OCI-LY7 (cell line): Measurements from ENCODE around the gene PMS2.

Experiments used
- EZH2phosphoT487 ChIP-seq: fragments of 200-600 bp; sonication (generic); IDR thresholded peaks from 2 replicates; pipeline ENCODE4 v1.6.1; 2018; ENCODE audit warnings: low read depth, borderline replicate concordance, mild to moderate bottlenecking, mixed run types, antibody characterized with exemption, low read length, moderate library complexity, mixed read lengths
- TF ChIP-seq, protein P1 (sequence below): fragments of 200-600 bp; sonication (generic); conservative IDR thresholded peaks from 2 replicates; pipeline ENCODE4 v1.5.1; 2014; ENCODE audit warnings: mild to moderate bottlenecking, antibody characterized with exemption, low read length, moderate library complexity, mixed read lengths

DNA sequence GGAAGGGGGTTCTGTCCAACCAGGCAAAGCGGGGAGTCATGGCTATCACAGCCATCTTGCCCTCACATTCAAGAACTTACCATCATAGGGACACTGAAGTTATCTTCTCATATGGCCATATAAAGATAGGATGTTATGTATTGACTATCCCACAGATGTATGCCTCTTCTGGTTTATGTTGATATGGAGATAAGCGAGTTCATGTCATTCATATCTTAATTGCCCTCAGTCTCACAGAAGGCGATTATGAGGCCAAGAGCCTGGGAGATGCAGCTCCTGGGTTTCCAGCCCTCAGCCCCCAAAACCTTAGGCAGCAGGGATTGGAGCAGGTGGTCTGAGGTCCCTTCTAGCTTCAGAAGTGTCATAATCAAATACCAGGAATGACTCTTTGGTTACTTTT lies 13.9 kb upstream of the PMS2 start:
- TF ChIP-seq, protein P1, sequence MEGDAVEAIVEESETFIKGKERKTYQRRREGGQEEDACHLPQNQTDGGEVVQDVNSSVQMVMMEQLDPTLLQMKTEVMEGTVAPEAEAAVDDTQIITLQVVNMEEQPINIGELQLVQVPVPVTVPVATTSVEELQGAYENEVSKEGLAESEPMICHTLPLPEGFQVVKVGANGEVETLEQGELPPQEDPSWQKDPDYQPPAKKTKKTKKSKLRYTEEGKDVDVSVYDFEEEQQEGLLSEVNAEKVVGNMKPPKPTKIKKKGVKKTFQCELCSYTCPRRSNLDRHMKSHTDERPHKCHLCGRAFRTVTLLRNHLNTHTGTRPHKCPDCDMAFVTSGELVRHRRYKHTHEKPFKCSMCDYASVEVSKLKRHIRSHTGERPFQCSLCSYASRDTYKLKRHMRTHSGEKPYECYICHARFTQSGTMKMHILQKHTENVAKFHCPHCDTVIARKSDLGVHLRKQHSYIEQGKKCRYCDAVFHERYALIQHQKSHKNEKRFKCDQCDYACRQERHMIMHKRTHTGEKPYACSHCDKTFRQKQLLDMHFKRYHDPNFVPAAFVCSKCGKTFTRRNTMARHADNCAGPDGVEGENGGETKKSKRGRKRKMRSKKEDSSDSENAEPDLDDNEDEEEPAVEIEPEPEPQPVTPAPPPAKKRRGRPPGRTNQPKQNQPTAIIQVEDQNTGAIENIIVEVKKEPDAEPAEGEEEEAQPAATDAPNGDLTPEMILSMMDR, result no peak
- TF ChIP-seq EZH2phosphoT487, result no peak
